Neural progenitor cell (in vitro differentiated cells): ENCODE measurements around the gene MCCC1.

Experiments used
- EZH2 ChIP-seq: fragments of 200-600 bp; sonication (generic); IDR thresholded peaks from 2 replicates; pipeline ENCODE4 v1.6.1; 2017; ENCODE audit warnings: antibody characterized with exemption, mild to moderate bottlenecking, moderate library complexity
- EZH2phosphoT487 ChIP-seq: fragments of 200-600 bp; sonication (generic); IDR thresholded peaks from 2 replicates; pipeline ENCODE4 v1.6.1; 2017; ENCODE audit warnings: antibody characterized with exemption

DNA sequence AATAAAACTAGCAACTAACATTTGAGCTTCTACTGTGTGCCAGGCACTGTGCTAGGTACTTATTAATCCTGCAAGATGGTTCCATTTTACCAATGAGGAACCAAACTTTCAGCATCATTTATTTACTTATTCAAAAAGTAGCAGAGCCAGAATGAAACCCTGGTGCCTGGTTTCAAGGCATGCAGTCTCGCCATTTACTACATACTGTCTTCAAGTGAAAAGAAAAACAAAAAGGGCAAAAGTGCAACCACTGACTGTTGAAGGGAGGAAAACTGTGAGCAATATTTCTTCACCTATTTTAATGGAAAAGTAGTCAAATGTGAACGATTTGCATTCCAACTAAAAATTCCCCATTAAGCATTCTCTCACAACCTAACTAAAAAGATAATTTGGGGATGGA is 127.7 kb downstream of the MCCC1 start:
- no peak for TF ChIP-seq EZH2phosphoT487
- TF ChIP-seq EZH2 = no peak
